Nephron progenitor cell (in vitro differentiated cells): ENCODE results near the gene EFNA5.

Experiments
- DNase-seq: peaks from one replicate; pipeline ENCODE4 v3.0.0; 2021
- H3K27ac Mint-ChIP-seq: 2 replicates; pipeline ENCODE4 v1.8.0; 2021; ENCODE audit warnings: mild to moderate bottlenecking, moderate library complexity, mixed read lengths
- H3K27me3 Mint-ChIP-seq: 2 replicates; pipeline ENCODE4 v1.8.0; 2021; ENCODE audit warnings: mild to moderate bottlenecking, low read depth, mixed read lengths; ENCODE audit not compliant: poor library complexity
- H3K36me3 Mint-ChIP-seq: 2 replicates; pipeline ENCODE4 v1.8.0; 2021; ENCODE audit warnings: low read depth, mixed read lengths
- H3K4me1 Mint-ChIP-seq: 2 replicates; pipeline ENCODE4 v1.8.0; 2021; ENCODE audit warnings: mixed read lengths
- H3K4me3 Mint-ChIP-seq: 2 replicates; pipeline ENCODE4 v1.8.0; 2021; ENCODE audit warnings: mild to moderate bottlenecking, moderate library complexity, mixed read lengths
- H3K9me3 Mint-ChIP-seq: 2 replicates; pipeline ENCODE4 v1.8.0; 2021; ENCODE audit warnings: mild to moderate bottlenecking, moderate library complexity, mixed read lengths
- TF ChIP-seq, protein P1 (sequence below): fragments of 200-600 bp; sonication (generic); IDR thresholded peaks from 2 replicates; pipeline ENCODE4 v1.5.0; 2021; ENCODE audit warnings: antibody characterized with exemption

Gene EFNA5

GRCh38 chr5:107652408-107652807 lies 18.3 kb downstream of the EFNA5 start:
- no peak for DNase-seq
- Mint-ChIP-seq H3K27ac (no peak overlapping the region), H3K4me1 (peaks cover 26% of the 10 kb centered on the region), H3K9me3 (no peaks in the 10 kb centered on the region), H3K27me3 (no peaks in the 10 kb centered on the region), H3K36me3 (no peaks in the 10 kb centered on the region), H3K4me3 (no peak overlapping the region)
- TF ChIP-seq, protein P1, sequence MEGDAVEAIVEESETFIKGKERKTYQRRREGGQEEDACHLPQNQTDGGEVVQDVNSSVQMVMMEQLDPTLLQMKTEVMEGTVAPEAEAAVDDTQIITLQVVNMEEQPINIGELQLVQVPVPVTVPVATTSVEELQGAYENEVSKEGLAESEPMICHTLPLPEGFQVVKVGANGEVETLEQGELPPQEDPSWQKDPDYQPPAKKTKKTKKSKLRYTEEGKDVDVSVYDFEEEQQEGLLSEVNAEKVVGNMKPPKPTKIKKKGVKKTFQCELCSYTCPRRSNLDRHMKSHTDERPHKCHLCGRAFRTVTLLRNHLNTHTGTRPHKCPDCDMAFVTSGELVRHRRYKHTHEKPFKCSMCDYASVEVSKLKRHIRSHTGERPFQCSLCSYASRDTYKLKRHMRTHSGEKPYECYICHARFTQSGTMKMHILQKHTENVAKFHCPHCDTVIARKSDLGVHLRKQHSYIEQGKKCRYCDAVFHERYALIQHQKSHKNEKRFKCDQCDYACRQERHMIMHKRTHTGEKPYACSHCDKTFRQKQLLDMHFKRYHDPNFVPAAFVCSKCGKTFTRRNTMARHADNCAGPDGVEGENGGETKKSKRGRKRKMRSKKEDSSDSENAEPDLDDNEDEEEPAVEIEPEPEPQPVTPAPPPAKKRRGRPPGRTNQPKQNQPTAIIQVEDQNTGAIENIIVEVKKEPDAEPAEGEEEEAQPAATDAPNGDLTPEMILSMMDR, result no peak

DNA sequence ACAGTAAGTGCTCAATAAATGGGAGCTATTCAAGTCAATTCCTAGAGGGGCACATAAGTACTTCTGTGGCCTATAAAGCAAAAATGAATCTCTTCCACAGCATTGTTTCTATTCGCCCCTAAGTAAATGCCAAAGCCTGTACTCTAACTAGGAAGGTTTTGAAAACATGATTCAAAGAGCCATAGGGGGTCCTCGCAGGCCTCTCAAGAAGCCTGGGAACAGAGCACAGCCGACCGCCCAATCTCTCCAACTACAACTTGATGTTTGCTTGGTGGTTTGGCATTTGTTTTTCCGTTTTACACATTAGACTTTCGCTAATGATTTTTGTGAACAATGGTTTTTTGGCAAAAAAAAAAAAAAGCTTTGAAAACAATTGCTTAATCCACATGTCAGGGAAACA lies 19.4 kb downstream of the EFNA5 start:
- no peaks in the 10 kb centered on the region for H3K36me3 Mint-ChIP-seq
- H3K4me3 Mint-ChIP-seq, result no peak overlapping the region
- peaks cover 26% of the 10 kb centered on the region for H3K4me1 Mint-ChIP-seq
- no peaks in the 10 kb centered on the region for H3K9me3 Mint-ChIP-seq
- TF ChIP-seq, protein P1, result no peak
- no peak overlapping the region for H3K27ac Mint-ChIP-seq
- no peak for DNase-seq
- H3K27me3 Mint-ChIP-seq, result no peaks in the 10 kb centered on the region

GRCh38 chr5:107646418-107646817 lies 24.3 kb downstream of the EFNA5 start:
- TF ChIP-seq, protein P1, result no peak
- Mint-ChIP-seq H3K4me1 (peaks cover 6% of the 10 kb centered on the region), H3K9me3 (no peaks in the 10 kb centered on the region), H3K27me3 (no peaks in the 10 kb centered on the region), H3K36me3 (peaks cover 4% of the 10 kb centered on the region), H3K4me3 (no peak overlapping the region), H3K27ac (no peak overlapping the region)
- no peak for DNase-seq

GRCh38 chr5:107640568-107640967 lies 30.2 kb downstream of the EFNA5 start:
- Mint-ChIP-seq H3K27ac (no peak overlapping the region), H3K4me1 (peaks cover under 1% of the 10 kb centered on the region), H3K4me3 (no peak overlapping the region), H3K27me3 (no peaks in the 10 kb centered on the region), H3K9me3 (no peaks in the 10 kb centered on the region), H3K36me3 (peaks cover 4% of the 10 kb centered on the region)
- TF ChIP-seq, protein P1, result no peak
- no peak for DNase-seq

DNA sequence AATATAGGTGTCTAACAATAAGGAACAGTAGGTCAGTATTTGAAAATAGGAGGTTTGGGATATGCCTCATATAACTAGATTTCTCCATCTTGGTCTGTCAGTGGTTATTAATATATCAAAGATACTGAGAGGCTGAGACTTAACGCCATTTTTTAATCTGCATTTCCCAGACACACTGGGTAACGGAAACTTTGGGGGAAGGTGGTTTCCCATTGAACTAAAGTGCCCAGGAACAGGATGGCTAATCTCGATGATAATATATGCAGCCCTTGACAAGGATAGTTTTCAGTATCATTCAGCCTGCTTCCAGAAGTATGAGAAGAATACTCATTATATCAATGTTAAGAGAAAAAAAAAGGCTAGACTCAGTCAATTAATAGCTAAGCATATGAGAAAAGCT lies 30.7 kb downstream of the EFNA5 start:
- H3K9me3 Mint-ChIP-seq, result no peaks in the 10 kb centered on the region
- no peak for DNase-seq
- H3K36me3 Mint-ChIP-seq, result peaks cover 4% of the 10 kb centered on the region
- TF ChIP-seq, protein P1, result no peak
- no peak overlapping the region for H3K4me3 Mint-ChIP-seq
- peaks cover 6% of the 10 kb centered on the region for H3K4me1 Mint-ChIP-seq
- no peak overlapping the region for H3K27ac Mint-ChIP-seq
- H3K27me3 Mint-ChIP-seq, result no peaks in the 10 kb centered on the region

- Mint-ChIP-seq H3K4me1 (peaks cover 24% of the 10 kb centered on the region), H3K27me3 (no peaks in the 10 kb centered on the region), H3K27ac (no peak overlapping the region), H3K4me3 (no peak overlapping the region), H3K36me3 (no peaks in the 10 kb centered on the region), H3K9me3 (no peaks in the 10 kb centered on the region)
- no peak for DNase-seq
- TF ChIP-seq, protein P1, result no peak
Measured at GRCh38 chr5:107636555-107636954, 34.2 kb downstream of the EFNA5 start.
